ENCODE measurements around the gene COLGALT1. TPM values are rescaled to one million over a fixed set of nuclear protein-coding genes. Genes with fewer than 3 reads are reported as not detected.
A peak's percentile ranks its signal among the peaks of the same experiment; 100 is the strongest.
"Not testable (repeated sequence)": the region's sequence is repeated elsewhere in the genome, so short reads cannot be mapped to it uniquely, and the experiment has no call there.

COLGALT1 gene
- total RNA-seq, 1 donor from 2014 or later: 60.7 TPM

- DNase-seq (ENCODE audit: low read depth in 2 of 2): peak; percentile 40 to 93
Measured at GRCh38 chr19:17560205-17560595, 4.8 kb downstream of the COLGALT1 start.

- no peak for DNase-seq (ENCODE audit: low read depth in 2 of 2)
Measured at GRCh38 chr19:17562097-17562496, 6.6 kb downstream of the COLGALT1 start.

- DNase-seq (ENCODE audit: low read depth in 2 of 2): no peak
Measured at GRCh38 chr19:17562561-17562960, 7.1 kb downstream of the COLGALT1 start.

GRCh38 chr19:17564781-17565180, 9.3 kb downstream of the COLGALT1 start:
- peak; percentile 38 to 64 for DNase-seq (ENCODE audit: low read depth in 2 of 2)

- peak in 1 of 2 donors; percentile 20 for DNase-seq (ENCODE audit: low read depth in 2 of 2)
Measured at GRCh38 chr19:17565611-17566010, 10.2 kb downstream of the COLGALT1 start.

GRCh38 chr19:17567940-17568339, 12.5 kb downstream of the COLGALT1 start:
- no peak for DNase-seq (ENCODE audit: low read depth in 2 of 2)

GRCh38 chr19:17570291-17570690, 14.8 kb downstream of the COLGALT1 start:
- DNase-seq (ENCODE audit: low read depth in 2 of 2): not testable (repeated sequence)

GRCh38 chr19:17570791-17571190, 15.3 kb downstream of the COLGALT1 start:
- no peak for DNase-seq (ENCODE audit: low read depth in 2 of 2)

GRCh38 chr19:17572638-17573037, 17.2 kb downstream of the COLGALT1 start:
- DNase-seq (ENCODE audit: low read depth in 2 of 2): no peak

GRCh38 chr19:17575871-17576757, 20.7 kb downstream of the COLGALT1 start:
- no peak for DNase-seq (ENCODE audit: low read depth in 2 of 2)

- no peak for DNase-seq (ENCODE audit: low read depth in 2 of 2)
Measured at GRCh38 chr19:17576758-17577456, 21.5 kb downstream of the COLGALT1 start.

- no peak for DNase-seq (ENCODE audit: low read depth in 2 of 2)
Measured at GRCh38 chr19:17577457-17578097, 22.1 kb downstream of the COLGALT1 start.

- DNase-seq (ENCODE audit: low read depth in 2 of 2): peak in 1 of 2 donors; percentile 60
Measured at GRCh38 chr19:17579661-17580244, 24.3 kb downstream of the COLGALT1 start.

GRCh38 chr19:17580470-17581144, 25.2 kb downstream of the COLGALT1 start:
- no peak for DNase-seq (ENCODE audit: low read depth in 2 of 2)

- DNase-seq (ENCODE audit: low read depth in 2 of 2): no peak
Measured at GRCh38 chr19:17581211-17581874, 25.9 kb downstream of the COLGALT1 start.

- no peak for DNase-seq (ENCODE audit: low read depth in 2 of 2)
Measured at GRCh38 chr19:17582613-17583012, 27.2 kb downstream of the COLGALT1 start.

- no peak for DNase-seq (ENCODE audit: low read depth in 2 of 2)
Measured at GRCh38 chr19:17584132-17584531, 28.7 kb downstream of the COLGALT1 start.

- not testable (repeated sequence) for DNase-seq (ENCODE audit: low read depth in 2 of 2)
Measured at GRCh38 chr19:17585395-17585794, 29.9 kb downstream of the COLGALT1 start.

GRCh38 chr19:17590866-17591265, 35.4 kb downstream of the COLGALT1 start:
- DNase-seq (ENCODE audit: low read depth in 2 of 2): no peak

GRCh38 chr19:17594296-17594695, 38.8 kb downstream of the COLGALT1 start:
- not testable (repeated sequence) for DNase-seq (ENCODE audit: low read depth in 2 of 2)

- not testable (repeated sequence) for DNase-seq (ENCODE audit: low read depth in 2 of 2)
Measured at GRCh38 chr19:17598063-17598462, 42.6 kb downstream of the COLGALT1 start.

Measured in dermis microvascular lymphatic vessel endothelial cell (primary cell).